Measurements from ENCODE around the gene NAA20.
A peak's percentile ranks its signal among the peaks of the same experiment; 100 is the strongest.

Gene NAA20

DNA sequence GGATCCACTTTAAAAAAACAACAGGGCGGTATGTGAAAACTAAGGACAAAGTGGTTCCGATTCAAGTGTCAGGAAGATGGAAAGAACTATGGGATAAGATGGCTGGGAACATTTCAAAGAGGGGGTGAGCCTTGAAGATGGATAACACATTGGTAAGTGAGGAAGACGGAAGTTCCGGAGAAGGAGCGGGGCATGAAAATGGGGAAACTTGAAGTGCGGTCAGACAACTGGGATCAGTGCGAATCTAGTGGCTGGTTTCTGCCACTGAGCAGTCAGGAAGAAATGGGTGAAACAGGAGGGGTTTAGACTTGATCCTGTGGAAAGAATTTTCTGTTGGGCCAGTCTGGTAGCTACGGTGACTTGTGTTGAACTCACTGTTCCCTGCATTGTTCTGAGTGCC, 1.2 kb downstream of the NAA20 start:
- no peak for DNase-seq
- TF ChIP-seq, protein P1, sequence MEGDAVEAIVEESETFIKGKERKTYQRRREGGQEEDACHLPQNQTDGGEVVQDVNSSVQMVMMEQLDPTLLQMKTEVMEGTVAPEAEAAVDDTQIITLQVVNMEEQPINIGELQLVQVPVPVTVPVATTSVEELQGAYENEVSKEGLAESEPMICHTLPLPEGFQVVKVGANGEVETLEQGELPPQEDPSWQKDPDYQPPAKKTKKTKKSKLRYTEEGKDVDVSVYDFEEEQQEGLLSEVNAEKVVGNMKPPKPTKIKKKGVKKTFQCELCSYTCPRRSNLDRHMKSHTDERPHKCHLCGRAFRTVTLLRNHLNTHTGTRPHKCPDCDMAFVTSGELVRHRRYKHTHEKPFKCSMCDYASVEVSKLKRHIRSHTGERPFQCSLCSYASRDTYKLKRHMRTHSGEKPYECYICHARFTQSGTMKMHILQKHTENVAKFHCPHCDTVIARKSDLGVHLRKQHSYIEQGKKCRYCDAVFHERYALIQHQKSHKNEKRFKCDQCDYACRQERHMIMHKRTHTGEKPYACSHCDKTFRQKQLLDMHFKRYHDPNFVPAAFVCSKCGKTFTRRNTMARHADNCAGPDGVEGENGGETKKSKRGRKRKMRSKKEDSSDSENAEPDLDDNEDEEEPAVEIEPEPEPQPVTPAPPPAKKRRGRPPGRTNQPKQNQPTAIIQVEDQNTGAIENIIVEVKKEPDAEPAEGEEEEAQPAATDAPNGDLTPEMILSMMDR (IDR thresholded peaks at IDR 0.05; ENCODE audit: low read depth, low read length, missing control alignments) = no peak
- Histone ChIP-seq H3K4me3 (ENCODE audit: low read depth, low read length) (peak overlapping the region; percentile 87), H3K27me3 (replicated peaks) (no peaks in the 10 kb centered on the region), H3K27ac (no peak overlapping the region), H3K36me3 (replicated peaks) (peaks cover 2% of the 10 kb centered on the region)
- in situ Hi-C loops (cut with HindIII; ENCODE audit: low pct_ligation_motif_present, low sequenced_read_pairs) = no loop called here

DNA sequence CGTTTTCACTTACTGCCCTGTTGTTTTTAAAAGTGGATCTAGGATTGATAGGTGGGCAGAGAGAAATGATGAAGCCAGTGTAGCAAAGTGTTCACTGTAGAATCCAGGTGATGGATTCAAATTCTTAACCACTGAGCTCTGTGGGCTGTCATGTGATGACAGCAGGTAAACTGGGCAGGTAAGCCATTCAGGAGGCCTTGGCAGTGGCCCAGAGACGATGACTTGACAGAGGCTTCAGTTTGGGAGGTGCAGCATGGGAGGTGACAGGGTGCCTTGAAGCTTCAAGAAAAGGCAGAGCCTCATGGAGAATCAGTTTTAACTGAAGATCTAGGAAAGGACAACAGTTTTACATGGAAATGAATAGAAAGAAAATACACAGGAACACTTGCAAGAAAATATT, 2.0 kb downstream of the NAA20 start:
- Histone ChIP-seq H3K36me3 (replicated peaks) (peaks cover 3% of the 10 kb centered on the region), H3K4me3 (ENCODE audit: low read depth, low read length) (no peak overlapping the region), H3K27me3 (replicated peaks) (no peaks in the 10 kb centered on the region), H3K27ac (no peak overlapping the region)
- in situ Hi-C loops (cut with HindIII; ENCODE audit: low pct_ligation_motif_present, low sequenced_read_pairs) = no loop called here
- DNase-seq = no peak
- TF ChIP-seq, protein P1 (IDR thresholded peaks at IDR 0.05; ENCODE audit: low read depth, low read length, missing control alignments) = no peak

DNA sequence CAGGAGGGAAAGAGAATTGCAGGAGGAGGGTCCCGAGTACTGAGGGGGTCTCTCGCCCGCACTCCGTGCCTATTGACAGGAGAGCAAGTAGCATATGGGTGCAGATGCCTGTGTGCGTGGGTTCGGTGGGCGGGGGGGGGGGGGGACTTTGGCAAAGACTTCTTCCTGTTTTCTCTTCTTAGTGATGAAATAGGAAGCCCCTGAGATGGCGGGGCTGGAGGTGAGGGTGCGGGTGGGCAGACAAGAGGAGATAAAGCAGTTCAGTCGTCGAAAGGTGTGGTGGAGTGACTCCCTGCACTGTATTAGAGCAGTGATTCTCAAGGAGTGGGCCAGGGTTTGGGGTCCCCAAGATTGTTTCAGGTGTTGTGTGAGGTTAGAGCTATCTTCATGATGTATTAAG, 3.7 kb downstream of the NAA20 start:
- Histone ChIP-seq H3K27me3 (replicated peaks) (no peaks in the 10 kb centered on the region), H3K36me3 (replicated peaks) (peaks cover 3% of the 10 kb centered on the region), H3K4me3 (ENCODE audit: low read depth, low read length) (no peak overlapping the region), H3K27ac (no peak overlapping the region)
- in situ Hi-C loops (cut with HindIII; ENCODE audit: low pct_ligation_motif_present, low sequenced_read_pairs) = no loop called here
- TF ChIP-seq, protein P1 (IDR thresholded peaks at IDR 0.05; ENCODE audit: low read depth, low read length, missing control alignments) = no peak
- DNase-seq = no peak

DNA sequence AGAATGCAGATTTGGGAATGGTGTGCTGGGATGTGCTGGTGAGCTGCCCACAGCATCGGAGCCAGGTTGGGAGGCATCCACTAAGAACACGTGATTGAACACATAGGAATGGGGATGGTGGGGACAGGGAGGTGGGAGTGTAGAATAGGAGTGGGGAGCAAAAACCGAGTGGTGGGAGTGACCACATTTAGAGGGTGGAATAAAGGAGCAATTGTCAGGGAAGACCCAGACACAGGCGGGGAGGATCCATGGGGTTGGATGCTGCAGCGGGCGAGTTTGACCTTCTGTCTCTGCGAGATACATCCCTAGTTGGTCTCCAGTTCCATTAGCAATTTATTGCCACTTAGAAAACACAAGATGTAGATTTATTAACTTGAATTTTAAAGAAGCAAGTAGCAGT, 4.7 kb downstream of the NAA20 start:
- Histone ChIP-seq H3K27me3 (replicated peaks) (no peaks in the 10 kb centered on the region), H3K36me3 (replicated peaks) (peaks cover 4% of the 10 kb centered on the region), H3K4me3 (ENCODE audit: low read depth, low read length) (no peak overlapping the region), H3K27ac (no peak overlapping the region)
- in situ Hi-C loops (cut with HindIII; ENCODE audit: low pct_ligation_motif_present, low sequenced_read_pairs) = no loop called here
- TF ChIP-seq, protein P1 (IDR thresholded peaks at IDR 0.05; ENCODE audit: low read depth, low read length, missing control alignments) = no peak
- no peak for DNase-seq

DNA sequence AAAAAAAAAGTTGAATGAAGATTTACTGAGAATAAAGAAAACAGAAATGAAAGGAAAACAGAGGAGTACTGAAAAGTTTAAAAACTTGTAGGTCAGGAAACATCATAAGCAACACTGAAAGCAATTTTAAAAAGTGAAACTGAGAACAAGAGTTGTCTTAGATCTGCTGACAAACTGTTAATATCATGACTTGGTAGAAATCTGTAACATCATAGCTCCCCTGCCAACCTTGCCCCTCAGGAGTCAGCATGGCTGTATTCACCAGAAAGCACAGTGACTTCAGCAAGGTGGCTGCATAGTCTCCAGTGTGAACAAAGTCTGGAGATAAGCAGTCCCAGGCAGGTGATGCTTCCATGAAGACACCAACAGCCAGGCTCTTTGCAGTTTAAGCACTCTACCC, 5.3 kb downstream of the NAA20 start:
- no peak overlapping the region for H3K4me3 ChIP-seq (ENCODE audit: low read depth, low read length)
- TF ChIP-seq, protein P1 (IDR thresholded peaks at IDR 0.05; ENCODE audit: low read depth, low read length, missing control alignments) = no peak
- peaks cover 10% of the 10 kb centered on the region for H3K36me3 ChIP-seq (replicated peaks)
- DNase-seq = no peak
- in situ Hi-C loops (cut with HindIII; ENCODE audit: low pct_ligation_motif_present, low sequenced_read_pairs) = no loop called here
- H3K27ac ChIP-seq = no peak overlapping the region
- H3K27me3 ChIP-seq (replicated peaks) = no peaks in the 10 kb centered on the region

DNA sequence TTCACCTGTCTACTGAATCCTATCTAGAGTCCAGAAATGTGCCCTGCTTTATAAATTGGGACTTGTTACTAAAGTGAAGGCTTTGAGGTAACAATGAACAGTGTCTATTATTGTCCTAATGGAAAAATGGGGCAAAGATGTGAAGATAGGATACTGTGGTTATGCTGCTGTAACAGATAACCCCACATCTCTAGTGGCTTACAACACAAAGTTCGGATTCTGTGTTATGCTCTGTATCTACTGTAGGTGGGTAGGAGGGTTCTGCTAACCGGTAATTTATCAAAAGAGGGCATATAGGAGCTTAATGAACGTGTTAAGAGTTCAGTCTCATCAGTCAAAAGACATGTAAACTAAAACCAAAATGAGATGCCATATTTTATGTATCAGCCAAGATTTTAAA, 6.2 kb downstream of the NAA20 start:
- H3K36me3 ChIP-seq (replicated peaks) = peaks cover 10% of the 10 kb centered on the region
- no peak overlapping the region for H3K27ac ChIP-seq
- no peaks in the 10 kb centered on the region for H3K27me3 ChIP-seq (replicated peaks)
- no peak overlapping the region for H3K4me3 ChIP-seq (ENCODE audit: low read depth, low read length)
- in situ Hi-C loops (cut with HindIII; ENCODE audit: low pct_ligation_motif_present, low sequenced_read_pairs) = no loop called here
- DNase-seq = no peak
- TF ChIP-seq, protein P1 (IDR thresholded peaks at IDR 0.05; ENCODE audit: low read depth, low read length, missing control alignments) = no peak

Data from brain microvascular endothelial cell (primary cell).